AG09319 (cell line): ENCODE results near the gene GLO1.

ENCODE experiments used
- DNase-seq: peaks from one replicate; pipeline ENCODE4 v3.0.0-alpha.2; 2010; ENCODE audit warnings: low read depth; ENCODE audit errors: extremely low read depth
- TF ChIP-seq, protein P1 (sequence below): IDR thresholded peaks from 2 replicates; pipeline ENCODE4 v1.5.1; 2011; ENCODE audit warnings: low read depth, mild to moderate bottlenecking, inconsistent platforms, low read length, moderate library complexity

Gene GLO1

DNA sequence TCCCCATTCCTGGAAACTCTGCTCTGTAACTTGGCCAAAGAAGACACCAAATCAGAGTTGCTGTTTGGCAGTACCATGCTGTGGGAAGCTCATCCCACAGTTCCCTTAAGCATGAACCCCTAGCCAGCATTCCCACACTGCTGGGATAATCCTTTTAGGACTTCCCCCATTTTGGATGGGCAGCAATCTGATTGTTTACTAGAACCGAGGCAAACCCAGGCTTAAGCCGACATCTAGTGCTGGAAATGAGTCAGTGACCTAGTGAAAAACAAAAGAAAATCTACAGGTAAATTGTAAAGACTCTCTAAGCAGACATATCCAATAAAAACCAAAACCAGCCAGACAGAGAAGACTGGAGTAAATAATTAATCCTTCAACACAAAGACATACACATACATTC lies 17.4 kb upstream of the GLO1 start:
- TF ChIP-seq, protein P1, sequence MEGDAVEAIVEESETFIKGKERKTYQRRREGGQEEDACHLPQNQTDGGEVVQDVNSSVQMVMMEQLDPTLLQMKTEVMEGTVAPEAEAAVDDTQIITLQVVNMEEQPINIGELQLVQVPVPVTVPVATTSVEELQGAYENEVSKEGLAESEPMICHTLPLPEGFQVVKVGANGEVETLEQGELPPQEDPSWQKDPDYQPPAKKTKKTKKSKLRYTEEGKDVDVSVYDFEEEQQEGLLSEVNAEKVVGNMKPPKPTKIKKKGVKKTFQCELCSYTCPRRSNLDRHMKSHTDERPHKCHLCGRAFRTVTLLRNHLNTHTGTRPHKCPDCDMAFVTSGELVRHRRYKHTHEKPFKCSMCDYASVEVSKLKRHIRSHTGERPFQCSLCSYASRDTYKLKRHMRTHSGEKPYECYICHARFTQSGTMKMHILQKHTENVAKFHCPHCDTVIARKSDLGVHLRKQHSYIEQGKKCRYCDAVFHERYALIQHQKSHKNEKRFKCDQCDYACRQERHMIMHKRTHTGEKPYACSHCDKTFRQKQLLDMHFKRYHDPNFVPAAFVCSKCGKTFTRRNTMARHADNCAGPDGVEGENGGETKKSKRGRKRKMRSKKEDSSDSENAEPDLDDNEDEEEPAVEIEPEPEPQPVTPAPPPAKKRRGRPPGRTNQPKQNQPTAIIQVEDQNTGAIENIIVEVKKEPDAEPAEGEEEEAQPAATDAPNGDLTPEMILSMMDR, result no peak
- no peak for DNase-seq

DNA sequence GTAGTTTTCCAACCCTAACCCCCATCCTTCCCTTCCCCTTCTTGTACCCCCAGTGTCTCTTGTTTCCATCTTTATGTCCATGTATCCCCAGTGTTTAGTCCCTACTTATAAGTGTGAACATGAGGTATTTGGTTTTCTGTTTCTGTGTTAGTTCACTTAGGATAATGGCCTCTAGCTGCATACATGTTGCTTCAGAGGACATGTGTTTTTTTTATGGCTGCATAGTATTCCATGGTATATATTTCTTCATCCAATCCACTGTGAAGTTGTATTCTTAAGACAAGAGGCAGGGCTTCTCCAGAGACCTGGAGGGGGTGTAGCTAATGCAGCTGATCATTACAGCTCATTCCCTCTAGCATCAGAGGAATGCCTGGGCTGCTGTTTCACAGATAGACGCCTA lies 16.4 kb upstream of the GLO1 start:
- no peak for DNase-seq
- TF ChIP-seq, protein P1, result no peak

DNA sequence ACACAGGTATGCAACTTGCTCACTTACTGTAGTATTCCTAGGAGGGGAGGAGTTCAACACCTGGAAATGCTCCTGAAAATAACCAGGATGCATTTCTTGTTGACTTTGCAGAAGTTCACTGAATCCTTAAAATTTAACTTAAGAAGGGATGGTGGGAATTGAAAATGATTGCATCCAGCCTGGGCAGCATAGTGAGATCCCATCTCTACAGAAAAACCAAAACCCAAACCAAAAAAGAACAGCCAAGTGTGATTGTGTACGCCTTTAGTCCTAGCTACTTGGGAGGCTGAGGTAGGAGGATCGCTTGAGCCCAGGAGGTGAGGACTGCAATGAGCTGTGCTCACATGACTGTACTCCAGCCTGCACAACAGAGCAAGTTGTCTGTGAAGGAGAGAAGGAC lies 13.9 kb upstream of the GLO1 start:
- DNase-seq, result no peak
- TF ChIP-seq, protein P1, result no peak

DNA sequence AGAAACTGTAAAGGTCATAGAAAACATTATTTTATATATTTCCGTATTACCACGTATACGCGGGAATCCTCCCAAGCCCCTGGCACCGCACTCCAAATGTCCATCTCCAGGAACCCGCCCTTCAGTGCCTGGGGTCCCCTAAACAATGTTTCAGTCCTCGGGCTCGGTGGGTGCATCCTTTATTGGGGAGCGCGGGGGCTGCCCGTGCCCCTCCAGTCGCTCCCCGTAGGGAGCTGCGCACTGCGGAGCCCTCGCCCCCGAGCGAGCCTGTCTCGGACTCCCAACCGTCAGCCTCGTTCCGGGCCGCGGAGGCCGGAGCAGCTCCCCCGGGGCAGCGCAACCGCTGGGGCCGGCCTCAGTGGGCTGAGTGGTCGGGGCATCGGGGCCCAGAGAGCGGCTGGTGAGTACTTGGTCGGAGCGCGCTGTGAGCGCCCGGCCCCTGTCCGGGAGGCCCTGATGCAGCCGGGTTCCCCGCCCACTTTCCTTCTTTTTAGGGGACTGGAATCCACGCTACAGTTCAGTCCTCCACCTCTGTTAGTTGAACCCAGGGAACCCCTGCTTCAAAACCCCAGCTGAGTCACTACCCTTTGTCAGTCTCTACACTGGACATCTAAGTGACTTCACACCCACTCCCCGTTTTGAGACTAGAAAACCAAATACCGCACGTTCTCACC lies 12.2 kb upstream of the GLO1 start, which contains the start of gene DNAH8:
TSS of gene DNAH8 (plus strand) at position 296 of the 674 bp plus-strand sequence. CDS start 7,499 bp downstream, outside the sequence.
- DNase-seq, result no peak
- TF ChIP-seq, protein P1, result no peak

DNA sequence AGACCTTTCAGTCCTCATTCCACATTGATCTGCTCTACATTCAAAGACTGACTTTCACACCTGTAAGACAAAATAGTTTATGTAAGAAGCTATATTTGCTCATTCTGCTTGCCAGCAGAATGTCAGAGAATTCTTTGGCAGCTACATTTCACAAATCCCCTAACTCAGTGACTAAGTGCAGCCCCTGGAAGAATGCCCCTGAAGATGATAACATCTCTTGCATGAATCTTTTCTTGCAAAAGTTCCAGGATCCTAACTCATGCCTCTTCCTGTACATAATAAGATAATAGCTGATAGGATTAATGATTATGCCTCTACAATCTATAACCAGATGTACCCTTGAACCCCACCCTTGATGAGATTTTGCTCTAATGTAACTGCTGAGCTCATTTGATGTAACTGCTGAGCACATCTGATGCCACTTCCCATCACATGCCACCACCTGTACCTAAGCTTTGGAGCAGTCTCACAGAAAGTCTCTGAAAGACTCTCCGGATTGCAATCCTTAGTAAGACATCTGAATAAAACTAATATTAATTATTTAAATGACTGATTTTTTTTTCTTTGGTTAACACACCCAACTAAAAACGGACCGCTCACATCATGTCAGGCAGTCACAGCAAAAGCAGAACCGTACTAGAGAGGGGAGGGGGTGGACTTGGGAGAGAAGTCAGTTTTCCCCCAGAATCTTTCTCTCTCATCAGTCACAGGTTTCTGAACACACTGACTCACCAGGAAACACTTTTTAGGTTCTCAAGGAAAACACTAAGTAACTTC lies 11.5 kb upstream of the GLO1 start:
- TF ChIP-seq, protein P1, result no peak
- no peak for DNase-seq

DNA sequence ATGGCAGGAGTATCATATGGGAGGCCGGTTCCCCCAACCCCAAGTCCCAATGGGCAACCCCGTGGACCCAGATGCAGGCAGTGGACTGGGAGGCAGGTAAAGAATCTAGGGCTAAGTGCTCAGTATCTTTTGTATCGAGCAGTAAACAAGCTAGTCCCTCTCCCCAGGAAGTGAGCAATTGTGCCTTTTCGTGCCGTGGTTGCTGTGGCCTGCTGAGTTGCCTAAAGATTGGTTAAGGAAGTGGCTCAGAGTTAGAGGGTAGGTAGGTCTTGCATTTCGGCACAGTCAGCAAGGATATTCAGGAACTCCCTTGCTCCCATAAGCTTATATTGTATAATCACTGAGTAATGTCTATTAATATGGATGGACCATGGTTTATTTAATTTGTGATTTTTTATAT lies 10.9 kb upstream of the GLO1 start:
- no peak for DNase-seq
- TF ChIP-seq, protein P1, result no peak

DNA sequence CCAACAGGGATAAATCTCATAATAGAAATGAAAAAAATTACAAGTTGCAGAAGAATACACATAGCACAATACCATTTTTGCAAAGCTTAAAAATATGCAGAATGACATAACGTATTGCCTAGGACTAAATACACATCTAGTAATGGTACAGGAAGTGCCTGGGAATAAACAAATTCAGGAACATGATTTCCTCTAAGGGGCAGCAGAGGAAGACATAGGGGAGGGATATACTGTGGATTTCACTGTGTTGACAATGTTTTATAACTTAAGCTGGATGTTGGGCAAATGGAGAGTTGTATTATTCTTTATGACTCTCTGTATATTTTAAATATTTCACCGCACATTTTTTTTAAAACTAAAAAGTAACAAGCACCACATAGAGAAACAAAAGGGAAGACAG lies 5.6 kb upstream of the GLO1 start:
- DNase-seq, result no peak

More for the DNA sequence above, 5.6 kb upstream of the GLO1 start:
- TF ChIP-seq, protein P1, result no peak
